DMS79 treated with DMSO at 0.1 percent for 48 hours (cell line): ENCODE results near the gene RNF111.
"Not testable (repeated sequence)": the region's sequence is repeated elsewhere in the genome, so short reads cannot be mapped to it uniquely, and the experiment has no call there.

ENCODE experiments used
- DNase-seq: peaks from one replicate; lab custom pipeline; 2025; lab: John Stamatoyannopoulos, UW

Gene RNF111

GRCh38 chr15:59133929-59134427 lies 146.5 kb downstream of the RNF111 start:
- DNase-seq: no peak

DNA sequence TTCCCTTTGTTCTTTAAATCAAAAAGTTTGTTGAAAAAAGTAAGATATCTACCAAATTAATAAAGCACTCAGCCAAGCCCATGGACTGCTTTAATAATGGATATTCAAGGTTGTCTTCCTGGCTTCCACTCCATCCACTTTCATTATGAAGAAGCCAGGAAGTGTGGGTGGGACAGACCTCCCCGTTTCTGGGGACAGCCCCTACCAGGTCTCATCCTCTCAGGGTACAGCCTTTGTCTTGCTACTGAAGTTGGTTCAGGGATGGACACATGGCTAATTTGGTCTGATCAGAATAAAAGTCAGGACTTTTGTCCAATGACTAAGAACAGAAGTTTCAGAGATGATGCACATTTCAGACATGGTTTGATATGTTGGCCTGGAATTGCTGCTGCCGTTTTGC lies 150.1 kb downstream of the RNF111 start:
- DNase-seq: no peak

- no peak for DNase-seq
These were observed 150.8 kb downstream of the RNF111 start for GRCh38 chr15:59138243-59138642.

- DNase-seq: no peak
These were observed 153.2 kb downstream of the RNF111 start for GRCh38 chr15:59140422-59141226.

DNA sequence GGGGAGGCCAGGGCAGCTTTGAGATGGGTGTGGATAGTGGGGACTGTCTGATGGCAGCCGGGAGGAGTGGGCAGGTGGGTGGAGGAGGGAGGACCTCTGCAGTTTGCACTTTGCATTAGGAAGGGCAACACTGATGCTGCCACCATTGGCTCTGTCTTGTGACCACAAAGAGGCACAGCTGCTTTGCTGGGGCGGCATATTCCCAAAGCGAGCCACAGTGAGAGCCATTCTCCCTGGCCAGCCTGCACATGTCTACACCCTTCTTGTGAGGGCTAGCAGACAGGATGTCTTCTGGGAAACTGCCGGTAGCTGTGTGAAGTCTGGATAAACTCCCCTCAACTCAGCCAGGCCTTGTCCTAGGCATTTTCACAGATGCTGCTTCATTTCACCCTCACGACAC lies 155.8 kb downstream of the RNF111 start:
- no peak for DNase-seq

DNA sequence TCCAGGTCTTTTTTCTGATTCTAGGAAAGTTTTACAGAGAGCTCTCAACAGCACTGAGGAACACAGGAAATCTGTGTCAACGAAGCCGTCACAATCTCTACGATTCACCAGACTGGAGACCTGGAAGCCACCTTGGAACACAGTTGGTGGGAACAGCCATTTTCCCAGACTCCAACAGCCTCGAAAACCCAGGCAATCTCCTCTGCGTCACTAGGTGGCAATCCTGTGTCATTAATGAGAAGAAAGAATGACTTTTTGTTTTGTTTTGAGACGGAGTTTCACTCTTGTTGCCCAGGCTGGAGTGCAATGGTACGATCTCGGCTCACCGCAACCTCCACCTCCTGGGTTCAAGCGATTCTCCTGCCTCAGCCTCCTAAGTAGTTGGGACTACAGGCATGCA lies 157.1 kb downstream of the RNF111 start:
- not testable (repeated sequence) for DNase-seq
